KG1 (cell line): Measurements from ENCODE around the gene MRPL10.

ENCODE experiments used
- DNase-seq: peaks from one replicate; lab custom pipeline; 2025; lab: John Stamatoyannopoulos, UW

Gene MRPL10

GRCh38 chr17:47839071-47839470 lies 7.7 kb upstream of the MRPL10 start:
- no peak for DNase-seq

DNA sequence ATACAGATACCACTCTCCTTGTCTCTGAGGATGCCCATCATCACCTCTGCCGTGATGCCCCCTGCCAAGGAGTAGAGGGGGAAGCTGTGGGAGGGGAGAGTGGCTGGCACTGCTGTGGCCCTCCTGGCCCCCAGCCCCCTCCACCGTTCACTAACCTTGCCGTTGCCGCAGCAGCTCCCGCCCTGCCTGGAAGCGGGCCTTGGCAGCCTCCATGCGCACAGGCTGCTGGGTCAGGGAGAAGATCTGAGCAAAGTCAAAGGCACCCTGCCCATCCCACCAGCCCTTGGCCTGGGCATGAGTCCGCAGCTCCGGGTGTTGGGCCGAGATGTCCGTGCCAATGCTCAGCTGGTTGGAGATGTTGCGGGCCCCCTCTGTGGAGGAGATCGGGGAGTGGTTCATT lies 7.3 kb upstream of the MRPL10 start:
- DNase-seq: no peak

DNA sequence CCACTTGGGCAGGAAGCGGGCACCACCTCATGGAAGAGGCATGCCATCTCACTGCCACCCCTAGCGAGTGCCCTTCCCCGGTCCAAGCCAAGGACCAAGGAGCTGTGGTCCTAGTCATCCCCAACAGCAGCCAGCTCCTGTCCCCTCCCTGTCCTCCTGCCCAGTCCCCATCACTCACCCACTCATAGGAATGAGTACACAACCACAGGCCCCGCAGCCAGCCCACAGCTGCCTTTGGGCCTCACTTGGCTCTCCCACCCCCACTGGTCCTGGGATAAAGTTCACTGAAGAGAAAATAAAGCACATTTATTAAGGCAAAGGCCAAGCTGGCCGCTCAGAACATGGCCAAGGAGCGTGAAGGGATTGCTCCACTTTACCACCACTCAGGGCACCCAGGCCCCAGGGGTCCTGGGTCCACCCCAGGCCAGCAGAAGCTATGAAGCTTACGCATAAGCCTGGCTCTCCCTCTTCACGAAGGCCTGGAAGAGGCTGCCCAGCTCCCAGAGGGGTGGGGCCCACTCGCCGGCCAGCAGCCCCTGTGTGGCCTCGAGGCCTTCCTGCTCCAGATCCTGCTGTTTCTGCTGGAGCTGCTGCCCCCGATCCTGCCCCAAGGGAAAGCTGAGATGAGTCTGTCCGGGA lies 6.2 kb upstream of the MRPL10 start:
- no peak for DNase-seq

- DNase-seq: no peak
Observed at GRCh38 chr17:47836601-47837000, 5.3 kb upstream of the MRPL10 start.

GRCh38 chr17:47834756-47835155 lies 3.4 kb upstream of the MRPL10 start:
- DNase-seq: no peak

GRCh38 chr17:47831934-47832327 lies 590 bp upstream of the MRPL10 start:
- DNase-seq: no peak

DNA sequence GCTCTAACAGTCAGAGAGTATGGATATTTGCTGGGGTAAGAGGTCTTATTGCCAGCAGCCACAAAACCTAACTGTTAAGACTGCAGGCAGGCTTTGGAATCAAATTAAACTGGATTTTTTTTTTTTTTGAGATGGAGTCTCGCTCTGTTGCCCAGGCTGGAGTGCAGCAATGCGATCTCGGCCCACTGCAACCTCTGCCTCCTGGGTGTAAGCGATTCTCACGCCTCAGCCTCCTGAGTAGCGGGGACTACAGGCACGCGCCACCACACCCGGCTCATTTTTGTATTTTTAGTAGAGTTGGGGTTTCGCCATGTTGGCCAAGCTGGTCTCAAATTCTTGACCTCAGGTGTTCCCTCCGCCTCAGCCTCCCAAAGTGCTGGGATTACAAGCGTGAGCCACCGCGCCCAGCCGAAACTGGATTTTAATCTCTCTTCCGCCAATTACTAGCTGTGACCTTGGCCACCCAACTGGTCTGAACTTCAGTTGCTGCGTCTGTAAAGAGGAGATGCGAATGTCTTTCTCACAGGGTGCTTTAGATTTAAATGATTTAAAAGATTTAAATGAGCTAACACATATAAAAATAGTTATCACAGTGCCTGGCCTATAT lies 842 bp downstream of the MRPL10 start:
- DNase-seq: no peak

- no peak for DNase-seq
Observed at GRCh38 chr17:47829870-47830269, 1.5 kb downstream of the MRPL10 start.

GRCh38 chr17:47823519-47823918 lies 7.8 kb downstream of the MRPL10 start:
- DNase-seq: no peak

- DNase-seq: no peak
Observed at GRCh38 chr17:47822785-47823184, 8.6 kb downstream of the MRPL10 start.

- DNase-seq: peak; percentile 41
Observed at GRCh38 chr17:47821424-47822391, 9.6 kb downstream of the MRPL10 start, which contains the start of gene OSBPL7. TSS of gene OSBPL7 (minus strand) at chr17:47821794. CDS start at chr17:47820278, 1,516 bp downstream.

- no peak for DNase-seq
Observed at GRCh38 chr17:47821031-47821423, 10.3 kb downstream of the MRPL10 start.

DNA sequence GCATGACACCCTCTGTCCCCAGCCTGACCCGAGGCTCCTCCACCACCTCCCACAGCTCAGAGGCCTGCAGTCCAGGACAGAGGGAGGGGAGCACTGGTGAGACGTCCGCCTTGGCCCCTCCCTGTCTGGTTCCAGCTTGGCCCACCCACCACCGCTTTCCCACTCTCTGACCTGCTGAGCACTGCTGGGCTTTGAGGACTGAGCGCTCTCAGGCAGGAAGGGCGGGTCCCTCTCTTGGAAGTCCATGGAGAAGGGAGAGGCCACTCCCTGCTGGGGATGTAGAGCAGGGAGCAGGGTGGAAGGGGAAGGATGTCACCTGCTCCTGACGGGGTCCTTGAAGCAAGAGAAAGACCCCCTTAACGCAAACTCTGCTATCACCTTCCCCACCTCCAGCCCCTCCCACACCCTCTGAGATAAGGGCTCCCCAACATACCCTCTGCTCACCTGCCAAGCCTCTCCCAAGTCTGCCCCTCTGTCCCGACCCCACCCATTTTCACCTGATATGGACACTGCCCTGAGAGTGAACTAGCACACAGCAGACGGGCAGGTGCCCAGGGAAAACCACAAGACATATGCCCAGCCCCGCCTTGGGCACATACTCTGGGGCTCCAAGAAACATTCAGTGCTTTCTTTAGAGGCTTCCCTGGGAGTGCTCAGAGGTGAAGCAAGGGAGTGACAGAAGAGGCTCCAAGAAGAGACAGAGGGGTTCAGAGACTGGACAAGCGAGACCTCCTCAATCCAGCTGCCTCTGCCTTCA lies 11.1 kb downstream of the MRPL10 start:
- DNase-seq: no peak

DNA sequence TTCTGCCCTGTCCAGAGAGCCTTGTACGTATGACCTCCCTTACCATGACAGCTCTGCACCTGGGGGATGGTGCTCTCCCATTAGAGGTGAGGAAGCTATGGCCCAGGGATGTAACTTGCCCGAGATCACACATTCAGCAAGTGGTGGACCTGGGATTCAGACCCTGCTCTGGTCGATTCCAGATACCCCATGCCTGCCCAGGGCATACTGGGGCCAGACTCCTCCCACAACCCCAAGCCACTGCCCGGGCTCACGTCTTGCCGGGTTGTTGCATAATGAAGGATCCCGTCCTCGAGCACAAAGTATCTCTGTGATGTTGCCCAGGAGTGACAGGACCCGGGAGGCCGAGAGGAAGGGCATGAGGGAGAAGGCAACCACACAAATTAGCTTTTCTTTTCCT lies 11.9 kb downstream of the MRPL10 start:
- DNase-seq: no peak

- no peak for DNase-seq
Observed at GRCh38 chr17:47818002-47818695, 13.2 kb downstream of the MRPL10 start.

- DNase-seq: no peak
Observed at GRCh38 chr17:47816947-47817346, 14.4 kb downstream of the MRPL10 start.

GRCh38 chr17:47816111-47816735 lies 15.1 kb downstream of the MRPL10 start:
- DNase-seq: no peak

DNA sequence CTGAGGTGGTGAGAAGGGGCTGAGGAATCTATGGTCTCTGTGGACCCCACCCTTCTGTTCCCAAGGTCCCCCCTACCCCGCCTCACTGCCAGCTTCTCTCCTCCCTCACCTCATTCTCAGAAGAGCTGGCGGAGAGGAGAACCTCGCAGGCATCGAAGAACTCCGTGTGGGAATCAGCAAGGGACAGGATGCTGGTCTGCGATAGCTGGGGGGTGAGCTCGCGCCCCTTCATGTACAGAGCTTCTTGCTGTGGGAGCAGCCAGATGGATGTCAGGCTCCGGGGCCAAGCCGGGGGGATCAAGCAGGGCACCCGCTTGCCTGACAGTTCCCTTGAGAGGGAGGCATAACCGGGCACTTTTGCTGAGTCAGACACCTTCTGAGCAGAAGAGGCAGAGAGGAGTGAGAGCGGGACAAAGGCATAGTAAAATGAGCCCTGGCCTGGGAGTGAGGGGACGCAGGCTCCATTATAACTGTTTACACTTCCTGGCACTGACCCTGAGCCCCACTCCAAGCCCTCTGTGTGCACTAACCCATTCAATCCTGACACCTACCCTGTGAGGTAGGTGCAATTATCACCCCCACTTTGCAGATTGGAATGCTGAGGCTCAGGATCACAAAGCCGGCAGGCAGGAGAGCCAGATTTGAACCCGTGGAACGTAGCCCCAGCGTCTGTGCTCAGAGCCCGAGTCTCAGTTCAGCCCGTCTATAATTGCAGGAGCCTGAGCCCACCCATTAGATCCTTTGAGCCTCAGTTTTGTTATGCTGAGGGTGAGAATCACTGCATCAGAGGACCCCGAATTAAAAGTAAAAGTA lies 16.0 kb downstream of the MRPL10 start:
- no peak for DNase-seq

GRCh38 chr17:47813512-47814031 lies 17.8 kb downstream of the MRPL10 start:
- DNase-seq: no peak

DNA sequence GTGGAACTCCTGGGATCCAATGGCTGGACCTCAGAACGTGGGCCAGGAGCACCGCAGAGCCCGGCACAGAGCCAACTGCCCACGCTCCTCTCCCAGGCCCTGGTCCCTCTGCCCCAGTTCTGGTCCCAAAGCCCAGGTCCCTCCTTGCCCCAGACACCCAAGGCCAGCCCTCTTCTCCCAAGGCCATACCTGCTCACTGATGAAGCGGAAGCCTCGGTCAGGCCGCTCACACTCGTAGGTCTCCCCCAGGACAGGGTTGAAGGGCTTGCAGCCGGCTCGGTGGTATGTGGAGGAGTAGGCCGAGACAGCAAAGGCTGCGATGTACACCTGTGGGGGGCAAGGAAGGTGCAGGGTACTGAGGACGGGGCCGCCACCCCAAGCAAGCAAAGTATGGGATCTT lies 18.3 kb downstream of the MRPL10 start:
- DNase-seq: no peak
